HepG2 (cell line): Measurements from ENCODE around the gene STUM. TPM values are rescaled to one million over a fixed set of nuclear protein-coding genes. Genes with fewer than 3 reads are reported as not detected.

Source experiments
- ATAC-seq: fragments of 200-7000 bp; cut with Tn5 transposase; 3 replicates; pipeline ENCODE4 v1.9.1; 2020; ENCODE audit warnings: mild to moderate bottlenecking, moderate library complexity
- BruUV-seq: library from RNA; stranded (reverse); fragments of 400-500 nt; replicated peaks from 2 replicates; lab custom pipeline; 2021; lab: Mats Ljungman, UMichigan
- CTCF ChIA-PET: fragments of 300-600 bp; formaldehyde crosslinking; extraction: SDS; loops from one replicate; lab custom pipeline; 2021; ENCODE audit warnings: low total read pairs, inconsistent platforms, low intra/inter-chr PET ratio; lab: Yijun Ruan, JAX
- POLR2A ChIA-PET: fragments of 350-600 bp; sonication (Branson Sonifier 250); formaldehyde crosslinking; loops from one replicate; lab custom pipeline; 2020; ENCODE audit warnings: antibody characterized with exemption, inconsistent platforms; lab: Yijun Ruan, JAX
- DNase-seq: peaks from one replicate; pipeline ENCODE4 v3.0.0-alpha.2; 2015; ENCODE audit warnings: low spot score
- FAIRE-seq: peaks from 3 replicates; lab custom pipeline; 2011; peaks lifted over from hg19 to GRCh38; lab: Jason Lieb, UNC
- H2AFZ ChIP-seq: one replicate; pipeline ENCODE4 v1.6.1; 2011; ENCODE audit warnings: low read length, inconsistent platforms
- H3K27ac ChIP-seq: fragments of 300-600 bp; 3 replicates; pipeline ENCODE4 v1.8.0; 2011; ENCODE audit warnings: mixed run types, mild to moderate bottlenecking, mixed read lengths, low read length, inconsistent platforms; ENCODE audit not compliant: insufficient read depth; ENCODE audit errors: extremely low read length
- H3K27me3 ChIP-seq, 2 experiments: fragments of 200-600 bp in 1 of 2; 2 replicates in 1 of 2; 3 replicates in 1 of 2; pipeline versions ENCODE4 v1.6.0 to v1.8.0; 2011; ENCODE audit warnings: low read length in 2 of 2, mild to moderate bottlenecking in 2 of 2, moderate library complexity in 2 of 2, inconsistent platforms in 1 of 2; ENCODE audit not compliant: insufficient read depth in 2 of 2, control insufficient read depth in 1 of 2
- H3K36me3 ChIP-seq, 2 experiments: fragments of 200-600 bp in 1 of 2; replicated peaks in 1 of 2; 2 replicates in 1 of 2; 3 replicates in 1 of 2; pipeline versions ENCODE4 v1.5.1 to v1.8.0; 2011; ENCODE audit warnings: low read length in 2 of 2, inconsistent platforms in 1 of 2; ENCODE audit not compliant: insufficient read depth in 2 of 2, control insufficient read depth in 1 of 2
- H3K4me1 ChIP-seq: 2 replicates; pipeline ENCODE4 v1.5.1; 2012; ENCODE audit warnings: low read length, inconsistent platforms; ENCODE audit not compliant: insufficient read depth
- H3K4me2 ChIP-seq: 2 replicates; pipeline ENCODE4 v1.6.0; 2011; ENCODE audit warnings: low read depth, low read length, inconsistent platforms
- H3K4me3 ChIP-seq, 3 experiments: fragments of 200-600 bp in 1 of 3; sonication (generic), shearing (Covaris generic) in 1 of 3; replicated peaks in 1 of 3; 2 replicates each; pipeline ENCODE4 v1.5.1; 2011 to 2016; ENCODE audit warnings: low read length in 3 of 3, inconsistent platforms in 2 of 3, low read depth in 2 of 3, mild to moderate bottlenecking in 2 of 3, control low read depth in 1 of 3, mixed read lengths in 1 of 3; ENCODE audit not compliant: insufficient read depth in 1 of 3
- H3K79me2 ChIP-seq: one replicate; pipeline ENCODE4 v1.6.1; 2011; ENCODE audit warnings: low read length, inconsistent platforms; ENCODE audit not compliant: insufficient read depth
- H3K9ac ChIP-seq: 2 replicates; pipeline ENCODE4 v1.6.0; 2011; ENCODE audit warnings: mild to moderate bottlenecking, low read depth, low read length, inconsistent platforms; ENCODE audit not compliant: insufficient read depth
- H3K9me3 ChIP-seq: 2 replicates; pipeline ENCODE4 v1.5.1; 2012; ENCODE audit warnings: mild to moderate bottlenecking, low read length
- H4K20me1 ChIP-seq: 2 replicates; pipeline ENCODE4 v1.6.0; 2011; ENCODE audit warnings: inconsistent platforms, mild to moderate bottlenecking, low read length, moderate library complexity; ENCODE audit not compliant: insufficient read depth
- ATF7 ChIP-seq, 2 experiments: fragments of 450-650 bp in 1 of 2; sonication (generic) in 1 of 2; formaldehyde crosslinking in 1 of 2; IDR thresholded peaks; 2 replicates each; pipeline versions ENCODE4 v1.4.0 to v1.6.1; 2016 to 2020; ENCODE audit warnings: antibody characterized with exemption in 1 of 2, mild to moderate bottlenecking in 1 of 2, missing genetic modification reagents in 1 of 2
- CERS6 ChIP-seq: sonication (generic); formaldehyde crosslinking; IDR thresholded peaks from 2 replicates; pipeline ENCODE4 v1.5.0; 2020; ENCODE audit warnings: missing genetic modification reagents
- CREM ChIP-seq, 2 experiments: sonication (generic) in 1 of 2; formaldehyde crosslinking in 1 of 2; IDR thresholded peaks; 2 replicates each; pipeline versions ENCODE4 v1.4.0 to v1.6.1; 2016 to 2020; ENCODE audit warnings: antibody characterized with exemption in 1 of 2, mild to moderate bottlenecking in 1 of 2, missing genetic modification reagents in 1 of 2
- HMGXB4 ChIP-seq, 2 experiments: sonication (generic) in 1 of 2; formaldehyde crosslinking in 1 of 2; IDR thresholded peaks; 2 replicates each; pipeline versions ENCODE4 v1.4.0 to v1.6.1; 2018 to 2020; ENCODE audit warnings: missing genetic modification reagents in 2 of 2, borderline replicate concordance in 1 of 2, low read depth in 1 of 2, mild to moderate bottlenecking in 1 of 2, missing biosample characterization in 1 of 2
- NFKBIZ ChIP-seq: IDR thresholded peaks from 2 replicates; pipeline ENCODE4 v1.6.1; 2018; ENCODE audit warnings: missing genetic modification reagents, missing compliant biosample characterization
- RXRA ChIP-seq: sonication (generic); formaldehyde crosslinking; IDR thresholded peaks from 2 replicates; pipeline ENCODE4 v1.5.1; 2020; ENCODE audit warnings: missing genetic modification reagents
- SAP130 ChIP-seq: IDR thresholded peaks from 2 replicates; pipeline ENCODE4 v1.6.1; 2016; ENCODE audit warnings: low read depth
- SATB2 ChIP-seq: sonication (generic); formaldehyde crosslinking; IDR thresholded peaks from 2 replicates; pipeline ENCODE4 v1.5.0; 2020; ENCODE audit warnings: missing genetic modification reagents
- SMARCC2 ChIP-seq: fragments of 450-650 bp; IDR thresholded peaks from 2 replicates; pipeline ENCODE4 v1.6.1; 2017; ENCODE audit warnings: antibody characterized with exemption, mild to moderate bottlenecking
- ZFP41 ChIP-seq: sonication (generic); formaldehyde crosslinking; IDR thresholded peaks from 2 replicates; pipeline ENCODE4 v1.4.0; 2020; ENCODE audit warnings: mild to moderate bottlenecking, missing genetic modification reagents, borderline replicate concordance
- ZNF263 ChIP-seq: sonication (generic); formaldehyde crosslinking; IDR thresholded peaks from 2 replicates; pipeline ENCODE4 v1.4.0; 2020; ENCODE audit warnings: missing genetic modification reagents
- ZNF292 ChIP-seq: sonication (generic); formaldehyde crosslinking; IDR thresholded peaks from 2 replicates; pipeline ENCODE4 v1.8.1; 2022; ENCODE audit warnings: mild to moderate bottlenecking, low read depth, missing genetic modification reagents, borderline replicate concordance
- ZNF503 ChIP-seq: sonication (generic); formaldehyde crosslinking; IDR thresholded peaks from 2 replicates; pipeline ENCODE4 v1.4.0; 2020; ENCODE audit warnings: missing genetic modification reagents
- WGBS: methylation state at CpG from one replicate; pipeline ENCODE4 v1.1.6; 2017; ENCODE audit warnings: low lambda C conversion rate; 5-methylcytosine and 5-hydroxymethylcytosine counted together
- in situ Hi-C: cut with HindIII; loops from 2 replicates; pipeline ENCODE4 v1.10.0; 2017; ENCODE audit warnings: low pct_unique_long_range_greater_than_20kb; ENCODE audit not compliant: extremely low pct_ligation_motif_present
- intact Hi-C: fragments of 100-400 bp; cut with micrococcal nuclease; formaldehyde crosslinking; loops from one replicate; pipeline ENCODE4 v1.10.0; 2022; ENCODE audit not compliant: unreplicated experiment
- polyA plus RNA-seq, 8 experiments: library from polyadenylated mRNA; depleted of rRNA in 3 of 8; stranded (reverse) in 7 of 8; unstranded in 1 of 8; fragments of >200 nt; fragmentation: Illumina TruSeq in 4 of 8; extraction: Trizol in 4 of 8; gene quantifications; 2 replicates each; pipeline versions ENCODE4 v1.2.1 to v1.2.3, GENCODE V29; 2011 to 2016; ENCODE audit warnings: low read depth in 4 of 8, missing spikeins in 1 of 8, mixed read lengths in 1 of 8; ENCODE audit not compliant: insufficient read depth in 1 of 8
- total RNA-seq, 5 experiments: library from RNA; depleted of rRNA; stranded (reverse); fragments of >200 nt; fragmentation: Illumina TruSeq; extraction: Trizol; gene quantifications; 2 replicates each; pipeline ENCODE4 v1.2.3, GENCODE V29; 2016; ENCODE audit warnings: low read depth in 1 of 5

Gene STUM
- total and polyA plus RNA-seq, 2 of the 13 experiments (the other 11 are each of a cell fraction or from before 2014, with no cell fraction given): not detected

- intact Hi-C loops: loop anchor here (10.0 kb wide), 1 partner anchor 795 kb away; no protein-coding TSS in a partner anchor
- no peak overlapping the region for H3K27ac ChIP-seq
- H3K4me2 ChIP-seq: no peak overlapping the region
- ChIA-PET POLR2A (no interaction called here), CTCF (no interaction called here)
- no peaks in the 10 kb centered on the region for H3K4me1 ChIP-seq
- ATAC-seq (no peak), FAIRE-seq (no peak), DNase-seq (no peak)
- no TSS peak for BruUV-seq
- no peaks in the 10 kb centered on the region for H3K36me3 ChIP-seq
- H3K27me3 ChIP-seq: peaks cover 7 to 73% of the 10 kb centered on the region in 2 experiments; a peak in 4 of 5 replicates
- 33% methylated on average over 13 of the region's 18 CpGs for WGBS
- H4K20me1 ChIP-seq: no peaks in the 10 kb centered on the region
- H3K79me2 ChIP-seq: no peaks in the 10 kb centered on the region
- in situ Hi-C loops: loop anchor here (10.0 kb wide), 1 partner anchor 795 kb away; no protein-coding TSS in a partner anchor
- no peak overlapping the region for H3K4me3 ChIP-seq
- no peak overlapping the region for H3K9ac ChIP-seq
- H2AFZ ChIP-seq: no peak overlapping the region
- H3K9me3 ChIP-seq: no peaks in the 10 kb centered on the region
- TF ChIP-seq ZNF292 (CRISPR knock-in tag): no peak
- no peak for TF ChIP-seq ATF7 (IDR thresholded peaks at IDR 0.05)
- TF ChIP-seq ATF7 (CRISPR knock-in tag; IDR thresholded peaks at IDR 0.05): no peak
- TF ChIP-seq CERS6 (CRISPR knock-in tag): no peak
- TF ChIP-seq HMGXB4 (CRISPR knock-in tag; IDR thresholded peaks at IDR 0.05; ENCODE audit: borderline replicate concordance in 1 of 2, low read depth in 1 of 2): no peak
- no peak for TF ChIP-seq ZNF263 (CRISPR knock-in tag)
- TF ChIP-seq SATB2 (CRISPR knock-in tag): no peak
- no peak for TF ChIP-seq RXRA (CRISPR knock-in tag)
- no peak for TF ChIP-seq SAP130 (CRISPR knock-in tag)
- no peak for TF ChIP-seq ZFP41
- no peak for TF ChIP-seq SMARCC2
- no peak for TF ChIP-seq CREM (IDR thresholded peaks at IDR 0.05)
- no peak for TF ChIP-seq CREM (CRISPR knock-in tag; IDR thresholded peaks at IDR 0.05)
- no peak for TF ChIP-seq NFKBIZ (CRISPR knock-in tag)
- TF ChIP-seq ZNF503 (CRISPR knock-in tag): no peak
Observed at GRCh38 chr1:226639631-226640061, 91.1 kb downstream of the STUM start.
